SU-DHL-6 (cell line): ENCODE measurements around the gene MEGF10.

ENCODE experiments used
- H2AFZ ChIP-seq: fragments of 200-600 bp; sonication (generic); 2 replicates; pipeline ENCODE4 v1.6.1; 2014; ENCODE audit warnings: low read depth, mild to moderate bottlenecking, moderate library complexity, mixed read lengths, antibody characterized with exemption, low read length; ENCODE audit not compliant: severe bottlenecking
- H3F3A ChIP-seq: fragments of 200-600 bp; shearing (Covaris generic); 2 replicates; pipeline ENCODE4 v1.6.0; 2016; ENCODE audit warnings: antibody characterized with exemption, mild to moderate bottlenecking; ENCODE audit not compliant: insufficient read depth
- H3K27ac ChIP-seq: fragments of 200-600 bp; sonication (generic); 2 replicates; pipeline ENCODE4 v1.5.1; 2016; ENCODE audit warnings: low read depth, mild to moderate bottlenecking, low read length, moderate library complexity, mixed read lengths
- H3K27me3 ChIP-seq: fragments of 200-600 bp; sonication (generic), shearing (Covaris generic); 2 replicates; pipeline ENCODE4 v1.6.0; 2014; ENCODE audit warnings: mild to moderate bottlenecking, low read length
- H3K36me3 ChIP-seq: fragments of 200-600 bp; sonication (generic); 2 replicates; pipeline ENCODE4 v1.6.1; 2014; ENCODE audit warnings: mild to moderate bottlenecking, low read length, mixed read lengths
- H3K4me2 ChIP-seq: fragments of 300-600, 200-600 bp; shearing (Covaris generic), sonication (generic); 2 replicates; pipeline ENCODE4 v1.6.0; 2014; ENCODE audit warnings: low read length, low read depth, mild to moderate bottlenecking; ENCODE audit not compliant: poor library complexity, severe bottlenecking
- H3K4me3 ChIP-seq: fragments of 200-600 bp; sonication (generic); 2 replicates; pipeline ENCODE4 v1.5.1; 2014; ENCODE audit warnings: antibody characterized with exemption, low read length, mild to moderate bottlenecking, mixed read lengths; ENCODE audit not compliant: insufficient read depth, poor library complexity, severe bottlenecking
- H3K79me2 ChIP-seq: fragments of 200-600 bp; sonication (generic); 2 replicates; pipeline ENCODE4 v1.6.1; 2014; ENCODE audit warnings: mild to moderate bottlenecking, low read length, moderate library complexity; ENCODE audit not compliant: insufficient read depth
- H3K9ac ChIP-seq: fragments of 200-600 bp; sonication (generic); 2 replicates; pipeline ENCODE4 v1.7.0; 2014; ENCODE audit warnings: mild to moderate bottlenecking, low read length
- H3K9me2 ChIP-seq: fragments of 200-600 bp; sonication (generic); replicated peaks from 2 replicates; pipeline ENCODE4 v1.6.1; 2014; ENCODE audit warnings: low read length; ENCODE audit not compliant: insufficient read depth
- H3K9me3 ChIP-seq: fragments of 200-600 bp; sonication (generic); 2 replicates; pipeline ENCODE4 v1.6.1; 2014; ENCODE audit warnings: low read length, mixed read lengths; ENCODE audit not compliant: insufficient read depth
- H4K20me1 ChIP-seq: fragments of 200-600 bp; sonication (generic); 2 replicates; pipeline ENCODE4 v1.6.1; 2014; ENCODE audit warnings: low read depth, mild to moderate bottlenecking, antibody characterized with exemption, low read length, moderate library complexity, mixed read lengths
- EZH2phosphoT487 ChIP-seq: fragments of 200-600 bp; sonication (generic), shearing (Covaris generic); conservative IDR thresholded peaks from 2 replicates; pipeline ENCODE4 v1.6.1; 2018; ENCODE audit warnings: mild to moderate bottlenecking, antibody characterized with exemption, low read length, moderate library complexity, mixed read lengths
- TF ChIP-seq, protein P1 (sequence below): fragments of 200-600 bp; sonication (generic); IDR thresholded peaks from one replicate; pipeline ENCODE4 v1.5.1; 2017; ENCODE audit warnings: antibody characterized with exemption, mild to moderate bottlenecking, low read length, moderate library complexity; ENCODE audit not compliant: insufficient read depth, poor library complexity, severe bottlenecking

The MEGF10 gene

DNA sequence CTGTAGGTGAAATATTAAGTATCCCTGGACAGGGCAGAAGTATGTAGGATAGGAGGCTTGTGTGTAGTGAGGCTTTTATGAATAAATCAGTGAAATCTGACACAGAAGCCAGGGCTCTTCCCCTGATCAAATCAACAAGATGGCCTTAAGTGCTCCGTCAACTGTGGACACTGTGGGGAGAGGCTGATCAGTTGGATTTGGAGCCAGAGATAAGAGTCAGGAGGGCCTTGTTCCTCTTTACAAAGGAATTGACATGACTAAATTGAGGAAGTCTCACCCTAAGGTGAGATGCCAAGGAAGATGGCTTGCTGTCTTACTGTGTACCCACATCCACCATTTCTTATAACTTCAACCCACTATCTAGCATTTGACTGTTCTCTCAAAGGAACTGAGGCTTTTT, 135.3 kb downstream of the MEGF10 start:
- Histone ChIP-seq H3K36me3 (no peaks in the 10 kb centered on the region), H3K4me3 (no peak overlapping the region), H3K9ac (no peak overlapping the region), H3K27me3 (no peaks in the 10 kb centered on the region), H3K79me2 (no peaks in the 10 kb centered on the region), H3K9me2 (no peaks in the 10 kb centered on the region), H3K9me3 (no peaks in the 10 kb centered on the region), H4K20me1 (no peaks in the 10 kb centered on the region), H3K27ac (no peak overlapping the region), H2AFZ (no peak overlapping the region), H3F3A (no peaks in the 10 kb centered on the region), H3K4me2 (no peak overlapping the region)
- no peak for TF ChIP-seq EZH2phosphoT487
- TF ChIP-seq, protein P1, sequence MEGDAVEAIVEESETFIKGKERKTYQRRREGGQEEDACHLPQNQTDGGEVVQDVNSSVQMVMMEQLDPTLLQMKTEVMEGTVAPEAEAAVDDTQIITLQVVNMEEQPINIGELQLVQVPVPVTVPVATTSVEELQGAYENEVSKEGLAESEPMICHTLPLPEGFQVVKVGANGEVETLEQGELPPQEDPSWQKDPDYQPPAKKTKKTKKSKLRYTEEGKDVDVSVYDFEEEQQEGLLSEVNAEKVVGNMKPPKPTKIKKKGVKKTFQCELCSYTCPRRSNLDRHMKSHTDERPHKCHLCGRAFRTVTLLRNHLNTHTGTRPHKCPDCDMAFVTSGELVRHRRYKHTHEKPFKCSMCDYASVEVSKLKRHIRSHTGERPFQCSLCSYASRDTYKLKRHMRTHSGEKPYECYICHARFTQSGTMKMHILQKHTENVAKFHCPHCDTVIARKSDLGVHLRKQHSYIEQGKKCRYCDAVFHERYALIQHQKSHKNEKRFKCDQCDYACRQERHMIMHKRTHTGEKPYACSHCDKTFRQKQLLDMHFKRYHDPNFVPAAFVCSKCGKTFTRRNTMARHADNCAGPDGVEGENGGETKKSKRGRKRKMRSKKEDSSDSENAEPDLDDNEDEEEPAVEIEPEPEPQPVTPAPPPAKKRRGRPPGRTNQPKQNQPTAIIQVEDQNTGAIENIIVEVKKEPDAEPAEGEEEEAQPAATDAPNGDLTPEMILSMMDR: no peak

DNA sequence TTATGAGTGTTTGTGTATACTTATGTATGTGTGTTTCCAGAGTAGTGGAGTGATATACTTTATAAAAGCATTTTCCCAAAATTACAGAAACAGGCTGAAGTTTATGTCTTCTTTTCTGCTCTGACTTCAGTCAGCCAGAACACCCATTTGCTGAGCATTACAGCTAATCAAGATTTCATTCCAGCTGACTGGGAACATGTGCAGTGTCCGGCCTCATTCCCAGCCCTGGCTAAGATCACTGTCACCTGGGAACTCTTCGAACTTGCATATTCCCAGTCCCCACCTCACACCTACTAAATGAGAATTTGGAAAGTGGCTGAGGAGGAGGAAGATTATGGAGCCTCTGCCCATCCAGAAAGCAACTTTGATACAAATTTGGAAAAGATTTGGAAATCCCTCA, 136.1 kb downstream of the MEGF10 start:
- no peaks in the 10 kb centered on the region for H3K79me2 ChIP-seq
- no peaks in the 10 kb centered on the region for H3K27me3 ChIP-seq
- H3K9me3 ChIP-seq: no peaks in the 10 kb centered on the region
- no peaks in the 10 kb centered on the region for H3F3A ChIP-seq
- no peak overlapping the region for H3K27ac ChIP-seq
- TF ChIP-seq, protein P1: no peak
- TF ChIP-seq EZH2phosphoT487: no peak
- H3K4me3 ChIP-seq: no peak overlapping the region
- no peak overlapping the region for H3K4me2 ChIP-seq
- H3K9me2 ChIP-seq: no peaks in the 10 kb centered on the region
- no peaks in the 10 kb centered on the region for H4K20me1 ChIP-seq
- H3K36me3 ChIP-seq: no peaks in the 10 kb centered on the region
- no peak overlapping the region for H2AFZ ChIP-seq
- no peak overlapping the region for H3K9ac ChIP-seq

DNA sequence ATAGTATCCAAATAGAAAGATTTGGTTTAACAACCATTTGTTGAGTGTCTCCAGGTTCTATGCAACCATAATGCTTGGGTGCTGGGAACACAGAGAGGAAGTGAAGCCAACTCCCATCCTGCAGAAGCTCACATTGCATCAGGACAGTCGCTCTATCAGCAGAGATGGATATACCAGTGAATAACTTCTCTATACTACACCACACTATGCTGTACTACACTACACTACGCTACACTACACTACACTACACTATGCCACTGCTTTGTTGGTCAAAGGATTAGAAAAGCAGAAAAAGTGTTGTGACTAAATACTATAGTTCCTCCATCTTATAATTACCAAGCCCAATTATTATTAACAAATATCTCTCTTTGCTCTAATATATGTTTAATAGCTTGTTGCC, 137.7 kb downstream of the MEGF10 start:
- H3K4me2 ChIP-seq: no peak overlapping the region
- H3K27ac ChIP-seq: no peak overlapping the region
- H3K4me3 ChIP-seq: no peak overlapping the region
- H3F3A ChIP-seq: no peaks in the 10 kb centered on the region
- no peak overlapping the region for H2AFZ ChIP-seq
- no peaks in the 10 kb centered on the region for H3K9me3 ChIP-seq
- H3K36me3 ChIP-seq: no peaks in the 10 kb centered on the region
- H3K9ac ChIP-seq: no peak overlapping the region
- H3K79me2 ChIP-seq: no peaks in the 10 kb centered on the region
- H3K9me2 ChIP-seq: no peaks in the 10 kb centered on the region
- no peaks in the 10 kb centered on the region for H3K27me3 ChIP-seq
- TF ChIP-seq, protein P1: no peak
- TF ChIP-seq EZH2phosphoT487: no peak
- no peaks in the 10 kb centered on the region for H4K20me1 ChIP-seq

DNA sequence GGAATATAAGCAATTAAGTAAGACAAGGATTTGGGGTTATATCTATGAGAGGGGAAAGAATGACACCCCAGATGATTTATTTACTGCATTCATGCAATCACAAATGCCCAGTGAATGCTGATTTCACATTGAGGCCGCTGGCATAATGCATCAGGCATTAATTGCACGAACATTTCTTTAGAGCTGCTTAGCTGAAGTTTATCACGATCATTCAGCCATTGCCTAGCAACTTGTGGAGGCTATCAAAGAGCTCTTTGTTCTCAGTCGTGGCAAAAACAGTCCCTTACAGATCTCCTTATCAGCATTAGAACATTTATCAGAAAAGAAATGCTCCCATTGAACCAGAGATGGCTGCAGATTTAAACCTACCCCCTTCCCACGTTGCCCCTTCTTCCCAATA, 138.2 kb downstream of the MEGF10 start:
- no peak overlapping the region for H3K4me3 ChIP-seq

More for the DNA sequence above, 138.2 kb downstream of the MEGF10 start:
- Histone ChIP-seq H3K27ac (no peak overlapping the region), H4K20me1 (no peaks in the 10 kb centered on the region), H3K4me2 (no peak overlapping the region), H3K9me2 (no peaks in the 10 kb centered on the region), H3K27me3 (no peaks in the 10 kb centered on the region), H3K9me3 (no peaks in the 10 kb centered on the region), H3K36me3 (no peaks in the 10 kb centered on the region), H2AFZ (no peak overlapping the region), H3K79me2 (no peaks in the 10 kb centered on the region), H3K9ac (no peak overlapping the region), H3F3A (no peaks in the 10 kb centered on the region)
- TF ChIP-seq EZH2phosphoT487: no peak
- TF ChIP-seq, protein P1: no peak
